ENCODE measurements around the gene OLFML3. TPM values are rescaled to one million over a fixed set of nuclear protein-coding genes. Genes with fewer than 3 reads are reported as not detected.

Gene OLFML3
- total RNA-seq: 13.8 TPM
- long read RNA-seq, transcript OLFML3-201 (3 exons, 1,780 nt): major isoform, 8 of 13 reads
- long read RNA-seq, partial matches to known transcripts: 0 of 13 reads
- long read RNA-seq, other reads (novel, unspliced or antisense): 5 of 13 reads

GRCh38 chr1:113978863-113979702 lies at the start of gene OLFML3:
TSS of gene OLFML3 (plus strand) at chr1:113979474. CDS start at chr1:113979517, 43 bp downstream.
- peak; percentile 69 for ATAC-seq
- DNase-seq (ENCODE audit: missing footprints): peak; percentile 86
- intact Hi-C loops (cut with DNase I): loop anchor here (2.0 to 5.0 kb wide), 2 partner anchors 147 to 304 kb away; no protein-coding TSS in a partner anchor

- intact Hi-C loops (cut with DNase I): loop anchor here (1.0 to 2.0 kb wide), 3 partner anchors 17 to 118 kb away; partner anchors contain the start of genes DCLRE1B and RSBN1
- peak; percentile 81 for DNase-seq (ENCODE audit: missing footprints)
- peak; percentile 42 for ATAC-seq
Observed at GRCh38 chr1:113929750-113930498, 49.4 kb upstream of the OLFML3 start.

GRCh38 chr1:113930499-113931161 lies 48.6 kb upstream of the OLFML3 start:
- intact Hi-C loops (cut with DNase I): no loop called here
- ATAC-seq (no peak), DNase-seq (ENCODE audit: missing footprints) (no peak)

- no peak for ATAC-seq
- DNase-seq (ENCODE audit: missing footprints): no peak
- intact Hi-C loops (cut with DNase I): no loop called here
Observed at GRCh38 chr1:113931451-113931851, 47.8 kb upstream of the OLFML3 start.

- intact Hi-C loops (cut with DNase I): no loop called here
- DNase-seq (ENCODE audit: missing footprints) (no peak), ATAC-seq (no peak)
Observed at GRCh38 chr1:113934006-113934405, 45.3 kb upstream of the OLFML3 start.

- intact Hi-C loops (cut with DNase I): no loop called here
- ATAC-seq (no peak), DNase-seq (ENCODE audit: missing footprints) (no peak)
Observed at GRCh38 chr1:113934511-113935055, 44.7 kb upstream of the OLFML3 start.

GRCh38 chr1:113935176-113935575 lies 44.1 kb upstream of the OLFML3 start:
- intact Hi-C loops (cut with DNase I): no loop called here
- no peak for DNase-seq (ENCODE audit: missing footprints)
- ATAC-seq: no peak

- ATAC-seq: no peak
- intact Hi-C loops (cut with DNase I): no loop called here
- no peak for DNase-seq (ENCODE audit: missing footprints)
Observed at GRCh38 chr1:113935970-113936369, 43.3 kb upstream of the OLFML3 start.

- DNase-seq (ENCODE audit: missing footprints) (no peak), ATAC-seq (no peak)
- intact Hi-C loops (cut with DNase I): no loop called here
Observed at GRCh38 chr1:113937146-113937545, 42.1 kb upstream of the OLFML3 start.

GRCh38 chr1:113938192-113938591 lies 41.1 kb upstream of the OLFML3 start:
- no peak for DNase-seq (ENCODE audit: missing footprints)
- intact Hi-C loops (cut with DNase I): no loop called here
- no peak for ATAC-seq

GRCh38 chr1:113940365-113941244 lies 38.7 kb upstream of the OLFML3 start:
- DNase-seq (ENCODE audit: missing footprints) (no peak), ATAC-seq (no peak)
- intact Hi-C loops (cut with DNase I): no loop called here

- intact Hi-C loops (cut with DNase I): no loop called here
- ATAC-seq: no peak
Observed at GRCh38 chr1:113941245-113941559, 38.1 kb upstream of the OLFML3 start.

GRCh38 chr1:113942527-113942926 lies 36.7 kb upstream of the OLFML3 start:
- intact Hi-C loops (cut with DNase I): no loop called here
- ATAC-seq (no peak), DNase-seq (ENCODE audit: missing footprints) (no peak)

More at GRCh38 chr1:113941245-113941559, 38.1 kb upstream of the OLFML3 start:
- DNase-seq (ENCODE audit: missing footprints): no peak

GRCh38 chr1:113943028-113943811 lies 36.1 kb upstream of the OLFML3 start:
- ATAC-seq (no peak), DNase-seq (ENCODE audit: missing footprints) (no peak)
- intact Hi-C loops (cut with DNase I): no loop called here

- DNase-seq (ENCODE audit: missing footprints) (no peak), ATAC-seq (no peak)
- intact Hi-C loops (cut with DNase I): no loop called here
Observed at GRCh38 chr1:113945329-113945728, 33.9 kb upstream of the OLFML3 start.

GRCh38 chr1:113946112-113946511 lies 33.2 kb upstream of the OLFML3 start:
- DNase-seq (ENCODE audit: missing footprints) (no peak), ATAC-seq (no peak)
- intact Hi-C loops (cut with DNase I): no loop called here

GRCh38 chr1:113946678-113947387 lies 32.4 kb upstream of the OLFML3 start:
- ATAC-seq (peak; percentile 23), DNase-seq (ENCODE audit: missing footprints) (no peak)
- intact Hi-C loops (cut with DNase I): no loop called here
